Measurements from ENCODE around the gene RNF38. TPM values are rescaled to one million over a fixed set of nuclear protein-coding genes. Genes with fewer than 3 reads are reported as not detected.

Gene RNF38
- total and polyA plus RNA-seq, 9 of the 15 experiments (the other 6 are each of a cell fraction or from before 2014, with no cell fraction given): 1.6 to 9.8 (median 4.5) TPM

DNA sequence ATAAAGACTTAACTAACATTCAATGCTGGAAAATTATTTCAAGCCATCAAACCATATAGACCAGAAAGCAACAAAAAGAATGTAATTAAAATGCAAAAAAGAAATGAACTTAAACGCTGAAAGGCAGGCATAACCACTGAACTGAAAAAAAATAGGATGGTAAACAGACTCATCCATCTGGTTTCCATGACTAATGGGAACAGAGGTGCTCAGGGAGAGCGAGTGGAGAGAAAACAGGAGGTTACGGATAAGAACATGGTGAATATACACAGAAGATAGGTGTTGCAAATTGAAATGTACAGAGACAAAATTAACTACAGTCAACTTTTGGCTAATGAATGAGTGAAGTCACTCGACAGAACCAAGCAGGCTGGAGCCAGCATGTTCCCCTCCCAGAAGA is 43.5 kb upstream of the RNF38 start (continued):
- TF ChIP-seq, protein P1, sequence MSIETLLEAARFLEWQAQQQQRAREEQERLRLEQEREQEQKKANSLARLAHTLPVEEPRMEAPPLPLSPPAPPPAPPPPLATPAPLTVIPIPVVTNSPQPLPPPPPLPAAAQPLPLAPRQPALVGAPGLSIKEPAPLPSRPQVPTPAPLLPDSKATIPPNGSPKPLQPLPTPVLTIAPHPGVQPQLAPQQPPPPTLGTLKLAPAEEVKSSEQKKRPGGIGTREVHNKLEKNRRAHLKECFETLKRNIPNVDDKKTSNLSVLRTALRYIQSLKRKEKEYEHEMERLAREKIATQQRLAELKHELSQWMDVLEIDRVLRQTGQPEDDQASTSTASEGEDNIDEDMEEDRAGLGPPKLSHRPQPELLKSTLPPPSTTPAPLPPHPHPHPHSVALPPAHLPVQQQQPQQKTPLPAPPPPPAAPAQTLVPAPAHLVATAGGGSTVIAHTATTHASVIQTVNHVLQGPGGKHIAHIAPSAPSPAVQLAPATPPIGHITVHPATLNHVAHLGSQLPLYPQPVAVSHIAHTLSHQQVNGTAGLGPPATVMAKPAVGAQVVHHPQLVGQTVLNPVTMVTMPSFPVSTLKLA (conservative IDR thresholded peaks at IDR 0.05): no peak
- TF ChIP-seq FOXM1 (IDR thresholded peaks at IDR 0.05; ENCODE audit: low read depth): no peak
- TF ChIP-seq FOXM1 (CRISPR knock-in tag; IDR thresholded peaks at IDR 0.05; ENCODE audit: low read depth): no peak
- TF ChIP-seq RAD51 (IDR thresholded peaks at IDR 0.05; ENCODE audit: borderline replicate concordance, low read depth): no peak

DNA sequence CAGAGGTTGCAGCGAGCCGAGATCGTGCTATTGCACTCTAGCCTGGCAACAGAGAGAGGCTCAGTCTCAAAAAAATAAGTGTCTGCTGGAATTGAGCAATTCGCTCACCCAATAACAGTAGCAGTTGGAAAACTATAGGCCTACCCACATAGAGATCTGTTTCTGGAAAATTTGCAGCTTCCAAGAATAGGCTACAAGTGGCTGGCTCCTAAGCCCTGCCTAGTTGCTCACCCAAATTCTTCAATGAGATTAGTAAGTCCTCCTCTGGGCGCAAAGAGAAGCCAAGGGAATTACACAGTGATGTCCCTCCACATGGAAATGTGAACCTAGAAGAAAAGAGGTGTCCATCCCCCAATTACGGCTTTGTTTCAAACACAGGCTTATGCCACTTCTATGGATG is 42.6 kb upstream of the RNF38 start:
- Histone ChIP-seq H3K4me2 (ENCODE audit: insufficient read depth, low read length) (no peak overlapping the region), H3K9me1 (ENCODE audit: control insufficient read depth, insufficient read depth, low read length) (no peaks in the 10 kb centered on the region), H2AFZ (ENCODE audit: low read depth, low read length) (no peak overlapping the region), H3K9me3 (replicated peaks; ENCODE audit: control insufficient read depth, insufficient read depth, low read depth, low read length) (no peaks in the 10 kb centered on the region), H3K79me2 (ENCODE audit: control insufficient read depth, insufficient read depth, low read length) (no peaks in the 10 kb centered on the region), H3K27ac (ENCODE audit: extremely low read depth, low read depth, low read length) (no peak overlapping the region), H3K4me1 (replicated peaks in 1 of 2; ENCODE audit: control insufficient read depth in 2 of 2, insufficient read depth in 2 of 2, low read length in 2 of 2) (no peaks in the 10 kb centered on the region; a peak in 1 of 5 replicates), H3K4me3 (no peak overlapping the region), H4K20me1 (replicated peaks; ENCODE audit: control insufficient read depth, insufficient read depth, low read length) (no peaks in the 10 kb centered on the region), H3K9ac (ENCODE audit: insufficient read depth in 1 of 2, low read depth in 2 of 2, low read length in 2 of 2) (no peak overlapping the region), H3K36me3 (ENCODE audit: control insufficient read depth, insufficient read depth, low read length) (no peaks in the 10 kb centered on the region), H3K27me3 (ENCODE audit: control insufficient read depth in 2 of 2, insufficient read depth in 2 of 2, low read length in 2 of 2) (no peaks in the 10 kb centered on the region)
- BruUV-seq (replicated peaks): no TSS peak
- FAIRE-seq (no peak), ATAC-seq (no peak), DNase-seq (ENCODE audit: extremely low read depth in 1 of 4, low spot score in 3 of 4) (no peak)
- 86% methylated on average over 3 of the region's 6 CpGs for WGBS (ENCODE audit: insufficient coverage, low coverage, missing lambda C conversion rate)
- TF ChIP-seq POU5F1 (IDR thresholded peaks at IDR 0.05; ENCODE audit: borderline replicate concordance, low read depth, low read length, partially characterized antibody) (no peak), CEBPG (CRISPR knock-in tag; IDR thresholded peaks at IDR 0.05) (no peak), CEBPG (tag; conservative IDR thresholded peaks at IDR 0.05 in 1 of 2, IDR thresholded peaks at IDR 0.05 in 1 of 2) (no peak), PTRF (tag; IDR thresholded peaks at IDR 0.05) (no peak), NR2F6 (CRISPR knock-in tag; IDR thresholded peaks at IDR 0.05) (no peak)
- in situ Hi-C loops (cut with MboI): no loop called here
- intact Hi-C loops (cut with micrococcal nuclease): no loop called here
- ChIA-PET POLR2A (interaction anchor here (0.8 kb wide), 1 partner anchor 19 kb away, joined by 3 read pairs; no protein-coding TSS in a partner anchor), CTCF (ENCODE audit: low intra/inter-chr PET ratio) (no interaction called here)

Measured in K562 (cell line).